ENCODE measurements around the gene DNM3. TPM values are rescaled to one million over a fixed set of nuclear protein-coding genes. Genes with fewer than 3 reads are reported as not detected.

Gene DNM3
- total RNA-seq, 1 donor from 2014 or later: 1.1 TPM

GRCh38 chr1:172142324-172142723 lies 301.0 kb downstream of the DNM3 start:
- Mint-ChIP-seq H3K27ac (no peak overlapping the region), H3K4me3 (no peak overlapping the region), H3K36me3 (no peaks in the 10 kb centered on the region), H3K9me3 (no peaks in the 10 kb centered on the region), H3K4me1 (peaks cover 41% of the 10 kb centered on the region), H3K27me3 (ENCODE audit: insufficient read depth, low read depth) (no peaks in the 10 kb centered on the region)
- Histone ChIP-seq H4K20me1 (ENCODE audit: low read depth) (no peaks in the 10 kb centered on the region), H3K27me3 (no peaks in the 10 kb centered on the region), H3K9ac (no peak overlapping the region), H3F3A (ENCODE audit: low read depth) (no peaks in the 10 kb centered on the region), H3K4me3 (no peak overlapping the region), H2AFZ (replicated peaks) (no peak overlapping the region), H3K79me2 (ENCODE audit: low read depth) (no peaks in the 10 kb centered on the region), H3K9me3 (ENCODE audit: low read depth) (no peaks in the 10 kb centered on the region), H3K4me2 (no peak overlapping the region), H3K4me1 (peaks cover 19% of the 10 kb centered on the region), H3K36me3 (no peaks in the 10 kb centered on the region), H3K27ac (no peak overlapping the region)
- no peak for TF ChIP-seq EZH2phosphoT487 (IDR thresholded peaks at IDR 0.05)
- no peak for TF ChIP-seq EZH2 (IDR thresholded peaks at IDR 0.05)
- no peak for TF ChIP-seq CTCF (IDR thresholded peaks at IDR 0.05)
- DNase-seq (ENCODE audit: low spot score): no peak

- peak overlapping the region; percentile 67 for H3K27ac Mint-ChIP-seq
- Histone ChIP-seq H3K4me2 (peak overlapping the region; percentile 51), H3K9me3 (ENCODE audit: low read depth) (no peaks in the 10 kb centered on the region)
Measured at GRCh38 chr1:172143384-172144055, 302.2 kb downstream of the DNM3 start.

GRCh38 chr1:172144445-172145061 lies 303.3 kb downstream of the DNM3 start:
- peak overlapping the region; percentile 78 for H3K4me3 Mint-ChIP-seq
- Histone ChIP-seq H3K36me3 (no peaks in the 10 kb centered on the region), H3K4me1 (peaks cover 24% of the 10 kb centered on the region), H3K27me3 (no peaks in the 10 kb centered on the region), H3K9ac (no peak overlapping the region), H3K79me2 (ENCODE audit: low read depth) (no peaks in the 10 kb centered on the region), H3K27ac (no peak overlapping the region), H3F3A (ENCODE audit: low read depth) (no peaks in the 10 kb centered on the region), H3K4me3 (no peak overlapping the region), H4K20me1 (ENCODE audit: low read depth) (no peaks in the 10 kb centered on the region), H2AFZ (replicated peaks) (peak overlapping the region; percentile 1), H3K4me2 (no peak overlapping the region), H3K9me3 (ENCODE audit: low read depth) (no peaks in the 10 kb centered on the region)
- no peak for TF ChIP-seq EZH2 (IDR thresholded peaks at IDR 0.05)
- TF ChIP-seq EZH2phosphoT487 (IDR thresholded peaks at IDR 0.05): no peak
- no peak for TF ChIP-seq CTCF (IDR thresholded peaks at IDR 0.05)
- no peaks in the 10 kb centered on the region for H3K36me3 Mint-ChIP-seq
- H3K9me3 Mint-ChIP-seq: no peaks in the 10 kb centered on the region
- no peak for DNase-seq (ENCODE audit: low spot score)
- H3K27ac Mint-ChIP-seq: peak overlapping the region; percentile 69
- no peaks in the 10 kb centered on the region for H3K27me3 Mint-ChIP-seq (ENCODE audit: insufficient read depth, low read depth)
- H3K4me1 Mint-ChIP-seq: peaks cover 45% of the 10 kb centered on the region

More at GRCh38 chr1:172143384-172144055, 302.2 kb downstream of the DNM3 start:
- H3K79me2 ChIP-seq (ENCODE audit: low read depth): no peaks in the 10 kb centered on the region
- H3K4me1 ChIP-seq: peaks cover 20% of the 10 kb centered on the region
- Mint-ChIP-seq H3K4me3 (peak overlapping the region; percentile 61), H3K27me3 (ENCODE audit: insufficient read depth, low read depth) (no peaks in the 10 kb centered on the region), H3K4me1 (peaks cover 42% of the 10 kb centered on the region), H3K36me3 (no peaks in the 10 kb centered on the region), H3K9me3 (no peaks in the 10 kb centered on the region)
- H3K4me3 ChIP-seq: no peak overlapping the region
- DNase-seq (ENCODE audit: low spot score): no peak
- H3F3A ChIP-seq (ENCODE audit: low read depth): no peaks in the 10 kb centered on the region
- no peaks in the 10 kb centered on the region for H3K27me3 ChIP-seq
- H3K36me3 ChIP-seq: no peaks in the 10 kb centered on the region
- H3K27ac ChIP-seq: no peak overlapping the region
- peak overlapping the region; percentile 40 for H2AFZ ChIP-seq (replicated peaks)
- no peak overlapping the region for H3K9ac ChIP-seq
- TF ChIP-seq EZH2phosphoT487 (IDR thresholded peaks at IDR 0.05) (no peak), CTCF (IDR thresholded peaks at IDR 0.05) (no peak), EZH2 (IDR thresholded peaks at IDR 0.05) (no peak)
- H4K20me1 ChIP-seq (ENCODE audit: low read depth): no peaks in the 10 kb centered on the region

Data from neural progenitor cell (in vitro differentiated cells).